Hepatocyte (in vitro differentiated cells): ENCODE measurements around the gene MAP4K3. TPM values are rescaled to one million over a fixed set of nuclear protein-coding genes. Genes with fewer than 3 reads are reported as not detected.

Experiments used
- DNase-seq: peaks from one replicate; pipeline ENCODE4 v3.0.0-alpha.2; 2016; ENCODE audit warnings: low spot score
- H2AFZ ChIP-seq: fragments of 200-600 bp; sonication (generic); 2 replicates; pipeline ENCODE4 v1.6.0; 2016; ENCODE audit warnings: antibody characterized with exemption, mild to moderate bottlenecking
- H3K27ac ChIP-seq: fragments of 200-600 bp; sonication (generic); 2 replicates; pipeline ENCODE4 v1.5.1; 2016; ENCODE audit warnings: mild to moderate bottlenecking
- H3K27me3 ChIP-seq: fragments of 200-600 bp; sonication (generic); 2 replicates; pipeline ENCODE4 v1.6.1; 2016
- H3K36me3 ChIP-seq: fragments of 200-600 bp; sonication (generic); replicated peaks from 2 replicates; pipeline ENCODE4 v1.5.1; 2016; ENCODE audit warnings: low read depth; ENCODE audit not compliant: insufficient read depth
- H3K4me1 ChIP-seq: fragments of 200-600 bp; sonication (generic); 2 replicates; pipeline ENCODE4 v1.5.1; 2016; ENCODE audit warnings: mild to moderate bottlenecking, moderate library complexity; ENCODE audit not compliant: insufficient read depth
- H3K4me2 ChIP-seq: fragments of 200-600 bp; sonication (generic); 2 replicates; pipeline ENCODE4 v1.6.0; 2016
- H3K4me3 ChIP-seq: fragments of 200-600 bp; sonication (generic); 2 replicates; pipeline ENCODE4 v1.5.1; 2016; ENCODE audit warnings: mild to moderate bottlenecking
- H3K79me2 ChIP-seq: fragments of 200-600 bp; sonication (generic); 2 replicates; pipeline ENCODE4 v1.6.0; 2017; ENCODE audit warnings: mild to moderate bottlenecking
- H3K9me2 ChIP-seq: fragments of 200-600 bp; sonication (generic); replicated peaks from 2 replicates; pipeline ENCODE4 v1.6.0; 2017; ENCODE audit warnings: mild to moderate bottlenecking; ENCODE audit not compliant: insufficient read depth
- H3K9me3 ChIP-seq: fragments of 200-600 bp; sonication (generic); 2 replicates; pipeline ENCODE4 v1.5.1; 2016; ENCODE audit warnings: low read depth, mild to moderate bottlenecking
- H4K20me1 ChIP-seq: fragments of 200-600 bp; sonication (generic); 2 replicates; pipeline ENCODE4 v1.6.0; 2016; ENCODE audit warnings: mild to moderate bottlenecking; ENCODE audit not compliant: insufficient read depth, poor library complexity, severe bottlenecking
- CTCF ChIP-seq: fragments of 200-600 bp; sonication (generic); IDR thresholded peaks from 2 replicates; pipeline ENCODE4 v1.5.1; 2016; ENCODE audit warnings: antibody characterized with exemption, mild to moderate bottlenecking; ENCODE audit not compliant: poor library complexity
- EZH2 ChIP-seq: fragments of 200-600 bp; sonication (generic); IDR thresholded peaks from 2 replicates; pipeline ENCODE4 v1.6.1; 2016; ENCODE audit warnings: antibody characterized with exemption, mild to moderate bottlenecking, borderline replicate concordance
- EZH2phosphoT487 ChIP-seq: fragments of 200-600 bp; sonication (generic); IDR thresholded peaks from one replicate; pipeline ENCODE4 v1.6.1; 2018; ENCODE audit warnings: antibody characterized with exemption, mild to moderate bottlenecking, low read depth, moderate library complexity; ENCODE audit not compliant: unreplicated experiment, severe bottlenecking
- WGBS: methylation state at CpG from one replicate; pipeline ENCODE4 v1.1.6; 2016; ENCODE audit warnings: low lambda C conversion rate; ENCODE audit errors: missing lambda C conversion rate; 5-methylcytosine and 5-hydroxymethylcytosine counted together
- polyA plus RNA-seq: library from polyadenylated mRNA; unstranded; fragments of >200 nt; fragmentation: Nextera tagmentation; extraction: Ambion mirVana; gene quantifications from 2 replicates; pipeline ENCODE4 v1.2.1, GENCODE V29; 2016
- total RNA-seq: library from RNA; depleted of rRNA; stranded (reverse); fragments of >200 nt; gene quantifications from 2 replicates; pipeline ENCODE4 v1.2.3, GENCODE V29; 2014

MAP4K3 gene
- total and polyA plus RNA-seq, 2 experiments from 2014 or later, result 24.5 to 65.1 TPM

GRCh38 chr2:39218391-39218790 is 218.7 kb downstream of the MAP4K3 start:
- no peak for TF ChIP-seq CTCF
- TF ChIP-seq EZH2phosphoT487, result no peak
- TF ChIP-seq EZH2, result no peak
- H2AFZ ChIP-seq, result no peak overlapping the region
- DNase-seq, result no peak
- no peaks in the 10 kb centered on the region for H3K9me2 ChIP-seq
- no peak overlapping the region for H3K4me2 ChIP-seq
- H3K27me3 ChIP-seq, result no peaks in the 10 kb centered on the region
- H3K36me3 ChIP-seq, result no peaks in the 10 kb centered on the region
- no peaks in the 10 kb centered on the region for H3K4me1 ChIP-seq
- no peaks in the 10 kb centered on the region for H3K79me2 ChIP-seq
- no peak overlapping the region for H3K27ac ChIP-seq
- WGBS, result 98% methylated on average over 5 of the region's 5 CpGs
- H3K9me3 ChIP-seq, result no peaks in the 10 kb centered on the region
- H3K4me3 ChIP-seq, result no peak overlapping the region
- H4K20me1 ChIP-seq, result no peaks in the 10 kb centered on the region

- WGBS, result 76% methylated on average over 4 of the region's 4 CpGs
- no peaks in the 10 kb centered on the region for H3K79me2 ChIP-seq
- no peaks in the 10 kb centered on the region for H3K9me3 ChIP-seq
- H3K27ac ChIP-seq, result peak overlapping the region; percentile 30
- H3K4me3 ChIP-seq, result no peak overlapping the region
- no peaks in the 10 kb centered on the region for H3K36me3 ChIP-seq
- H3K4me1 ChIP-seq, result no peaks in the 10 kb centered on the region
- DNase-seq, result no peak
- H3K4me2 ChIP-seq, result no peak overlapping the region
- TF ChIP-seq EZH2phosphoT487 (no peak), CTCF (no peak), EZH2 (no peak)
- H3K9me2 ChIP-seq, result no peaks in the 10 kb centered on the region
- no peak overlapping the region for H2AFZ ChIP-seq
- no peaks in the 10 kb centered on the region for H3K27me3 ChIP-seq
- H4K20me1 ChIP-seq, result no peaks in the 10 kb centered on the region
Observed at GRCh38 chr2:39217192-39217550, 219.9 kb downstream of the MAP4K3 start.

- H3K27ac ChIP-seq, result peak overlapping the region; percentile 30
- H3K4me2 ChIP-seq, result no peak overlapping the region
- H3K9me3 ChIP-seq, result no peaks in the 10 kb centered on the region
- H3K79me2 ChIP-seq, result no peaks in the 10 kb centered on the region
- H3K36me3 ChIP-seq, result no peaks in the 10 kb centered on the region
- no peak overlapping the region for H3K4me3 ChIP-seq
- no peaks in the 10 kb centered on the region for H4K20me1 ChIP-seq
- no peaks in the 10 kb centered on the region for H3K4me1 ChIP-seq
- no peaks in the 10 kb centered on the region for H3K27me3 ChIP-seq
- no peak overlapping the region for H2AFZ ChIP-seq
- 73% methylated on average over 12 of the region's 12 CpGs for WGBS
- TF ChIP-seq EZH2, result no peak
- TF ChIP-seq EZH2phosphoT487, result no peak
- TF ChIP-seq CTCF, result no peak
- DNase-seq, result peak; percentile 23
- no peaks in the 10 kb centered on the region for H3K9me2 ChIP-seq
Observed at GRCh38 chr2:39216346-39217191, 220.5 kb downstream of the MAP4K3 start.
